ENCODE data around the gene GUCD1. TPM values are rescaled to one million over a fixed set of nuclear protein-coding genes. Genes with fewer than 3 reads are reported as not detected.
A peak's percentile ranks its signal among the peaks of the same experiment; 100 is the strongest.

The GUCD1 gene
- total and polyA plus RNA-seq, 7 donors, result 85.6 to 301 (median 98.6) TPM

- TF ChIP-seq POLR2A (IDR thresholded peaks at IDR 0.05) (no peak), EP300 (IDR thresholded peaks at IDR 0.05) (no peak), POLR2AphosphoS5 (IDR thresholded peaks at IDR 0.05) (no peak), CTCF (IDR thresholded peaks at IDR 0.05) (no peak)
- H3K9me3 ChIP-seq, result no peaks in the 10 kb centered on the region
- H3K36me3 ChIP-seq, result peaks cover 7 to 58% (median 26%) of the 10 kb centered on the region in 4 donors
- intact Hi-C loops (cut with DNase I), result no loop called here
- H3K27me3 ChIP-seq, result no peaks in the 10 kb centered on the region
- no peak overlapping the region for H3K27ac ChIP-seq
- DNase-seq, result no peak
- no peak overlapping the region for H3K4me3 ChIP-seq
- 81 to 85% methylated on average over 8 of the region's 8 CpGs for WGBS, 2 donors
- H3K4me1 ChIP-seq, result peaks cover 0 to 36% (median 24%) of the 10 kb centered on the region in 4 donors
These were observed 12.1 kb upstream of the GUCD1 start for GRCh38 chr22:24566899-24567511.

GRCh38 chr22:24565077-24565476, 10.1 kb upstream of the GUCD1 start:
- H3K4me3 ChIP-seq, result no peak overlapping the region
- H3K9me3 ChIP-seq, result no peaks in the 10 kb centered on the region
- no peaks in the 10 kb centered on the region for H3K27me3 ChIP-seq
- WGBS, 2 donors, result 90% methylated on average over 2 of the region's 2 CpGs
- H3K36me3 ChIP-seq, result peaks cover 6 to 52% (median 15%) of the 10 kb centered on the region in 4 donors
- H3K27ac ChIP-seq, result peak overlapping the region in 1 of 4 donors; percentile 64
- intact Hi-C loops (cut with DNase I), result no loop called here
- DNase-seq, result no peak
- TF ChIP-seq POLR2AphosphoS5 (IDR thresholded peaks at IDR 0.05), result no peak
- no peak for TF ChIP-seq EP300 (IDR thresholded peaks at IDR 0.05)
- TF ChIP-seq CTCF (IDR thresholded peaks at IDR 0.05), result no peak
- no peak for TF ChIP-seq POLR2A (IDR thresholded peaks at IDR 0.05)
- H3K4me1 ChIP-seq, result peaks cover 0 to 36% (median 24%) of the 10 kb centered on the region in 4 donors

GRCh38 chr22:24564376-24565058, 9.6 kb upstream of the GUCD1 start:
- peaks cover 0 to 38% (median 24%) of the 10 kb centered on the region in 4 donors for H3K4me1 ChIP-seq

GRCh38 chr22:24563246-24563645, 8.3 kb upstream of the GUCD1 start:
- Histone ChIP-seq H3K4me1 (peaks cover 0 to 47% (median 24%) of the 10 kb centered on the region in 4 donors), H3K36me3 (peaks cover 0 to 52% (median 5%) of the 10 kb centered on the region in 4 donors), H3K9me3 (no peaks in the 10 kb centered on the region), H3K27ac (no peak overlapping the region), H3K4me3 (no peak overlapping the region), H3K27me3 (no peaks in the 10 kb centered on the region)
- DNase-seq, result no peak
- no peak for TF ChIP-seq POLR2AphosphoS5 (IDR thresholded peaks at IDR 0.05)
- no peak for TF ChIP-seq EP300 (IDR thresholded peaks at IDR 0.05)
- TF ChIP-seq CTCF (IDR thresholded peaks at IDR 0.05), result no peak
- no peak for TF ChIP-seq POLR2A (IDR thresholded peaks at IDR 0.05)
- intact Hi-C loops (cut with DNase I), result no loop called here
- 90 to 93% methylated on average over 2 of the region's 2 CpGs for WGBS, 2 donors

More at GRCh38 chr22:24564376-24565058, 9.6 kb upstream of the GUCD1 start:
- WGBS, 2 donors, result 79 to 90% methylated on average over 2 of the region's 2 CpGs
- Histone ChIP-seq H3K27me3 (no peaks in the 10 kb centered on the region), H3K4me3 (no peak overlapping the region), H3K9me3 (no peaks in the 10 kb centered on the region), H3K36me3 (peaks cover 6 to 52% (median 11%) of the 10 kb centered on the region in 4 donors), H3K27ac (peak overlapping the region in 1 of 4 donors; percentile 64)
- no peak for DNase-seq
- TF ChIP-seq POLR2AphosphoS5 (IDR thresholded peaks at IDR 0.05) (no peak), EP300 (IDR thresholded peaks at IDR 0.05) (no peak)
- intact Hi-C loops (cut with DNase I), result no loop called here

GRCh38 chr22:24559471-24559870, 4.5 kb upstream of the GUCD1 start:
- no peaks in the 10 kb centered on the region for H3K9me3 ChIP-seq
- no peak for DNase-seq
- H3K4me1 ChIP-seq, result peaks cover 0 to 39% (median 27%) of the 10 kb centered on the region in 4 donors
- WGBS, 2 donors, result 74 to 81% methylated on average over 4 of the region's 4 CpGs
- H3K27me3 ChIP-seq, result no peaks in the 10 kb centered on the region
- TF ChIP-seq EP300 (IDR thresholded peaks at IDR 0.05) (no peak), CTCF (IDR thresholded peaks at IDR 0.05) (no peak), POLR2AphosphoS5 (IDR thresholded peaks at IDR 0.05) (no peak), POLR2A (IDR thresholded peaks at IDR 0.05) (no peak)
- no peak overlapping the region for H3K27ac ChIP-seq
- peaks cover 0 to 47% (median 12%) of the 10 kb centered on the region in 4 donors for H3K36me3 ChIP-seq
- H3K4me3 ChIP-seq, result no peak overlapping the region
- intact Hi-C loops (cut with DNase I), result no loop called here
